Fibroblast of skin of abdomen (primary cell): ENCODE measurements around the gene ANO1.

ENCODE experiments used
- DNase-seq: peaks from one replicate; pipeline ENCODE4 v3.0.0-alpha.2; 2013

ANO1 gene

GRCh38 chr11:70116386-70117065 is 38.4 kb downstream of the ANO1 start:
- no peak for DNase-seq

GRCh38 chr11:70117567-70118145 is 39.5 kb downstream of the ANO1 start:
- DNase-seq: no peak

GRCh38 chr11:70118642-70119041 is 40.5 kb downstream of the ANO1 start:
- no peak for DNase-seq

- no peak for DNase-seq
Observed at GRCh38 chr11:70119502-70119901, 41.4 kb downstream of the ANO1 start.

- no peak for DNase-seq
Observed at GRCh38 chr11:70120674-70121073, 42.6 kb downstream of the ANO1 start.

GRCh38 chr11:70122490-70123198 is 44.5 kb downstream of the ANO1 start:
- no peak for DNase-seq

GRCh38 chr11:70123711-70124110 is 45.6 kb downstream of the ANO1 start:
- no peak for DNase-seq

DNA sequence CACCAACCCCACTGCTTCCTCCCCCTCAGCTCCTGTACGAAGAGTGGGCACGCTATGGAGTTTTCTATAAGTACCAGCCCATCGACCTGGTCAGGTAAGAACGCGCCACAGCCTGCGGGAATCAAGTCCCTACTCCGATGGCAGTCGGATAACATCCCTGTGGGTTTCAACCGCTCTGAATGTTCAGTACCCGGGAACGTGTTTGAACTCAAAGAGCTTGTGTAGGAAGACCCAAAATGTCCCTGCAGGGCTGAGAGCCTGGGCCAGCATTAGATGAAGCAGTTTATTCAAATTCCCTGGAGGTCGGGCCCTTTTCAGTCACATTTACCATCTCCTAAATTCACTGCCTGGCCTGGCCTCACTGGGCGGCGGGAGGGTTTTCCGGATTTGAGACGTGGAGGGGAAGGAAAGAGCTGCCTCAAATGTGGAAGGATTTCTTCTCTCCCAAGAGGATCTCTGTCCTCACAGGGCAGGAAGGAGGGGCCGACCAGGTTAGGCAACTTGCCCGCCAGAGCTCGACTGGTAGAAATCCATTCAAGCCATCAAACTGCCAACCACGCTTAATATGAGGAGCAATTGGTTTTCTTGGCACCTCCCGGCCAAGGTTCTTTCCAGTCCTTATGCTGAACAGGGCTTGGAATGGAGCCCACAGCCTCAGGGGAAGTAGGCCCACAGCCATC is 46.3 kb downstream of the ANO1 start:
- DNase-seq: no peak

- DNase-seq: no peak
Observed at GRCh38 chr11:70126494-70126893, 48.4 kb downstream of the ANO1 start.

- DNase-seq: peak; percentile 65
Observed at GRCh38 chr11:70127653-70128434, 49.7 kb downstream of the ANO1 start.

DNA sequence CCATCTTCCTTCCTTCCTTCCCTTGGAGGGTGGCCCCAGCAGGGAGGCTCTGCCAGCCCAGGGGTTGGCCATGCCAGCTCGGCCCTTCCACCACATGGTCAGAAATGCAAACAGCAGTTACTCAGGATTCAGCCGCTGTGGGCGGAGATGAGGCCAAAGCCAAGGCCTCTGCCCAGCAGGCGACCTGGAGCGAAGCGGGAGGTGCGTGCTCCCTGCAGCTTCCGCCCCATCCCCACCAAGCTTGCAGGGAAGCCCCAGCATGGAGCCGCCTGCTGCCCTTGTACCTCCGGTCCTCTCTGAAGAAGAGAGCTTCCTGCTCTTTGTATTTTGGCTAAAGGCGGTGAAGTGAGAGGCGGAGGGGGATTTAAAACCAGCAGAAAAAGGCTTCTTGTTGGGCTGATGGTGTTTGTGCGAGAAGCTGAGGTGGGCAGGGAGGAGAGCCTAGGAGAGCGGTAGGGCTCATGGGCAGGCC is 50.4 kb downstream of the ANO1 start:
- DNase-seq: peak; percentile 16

DNA sequence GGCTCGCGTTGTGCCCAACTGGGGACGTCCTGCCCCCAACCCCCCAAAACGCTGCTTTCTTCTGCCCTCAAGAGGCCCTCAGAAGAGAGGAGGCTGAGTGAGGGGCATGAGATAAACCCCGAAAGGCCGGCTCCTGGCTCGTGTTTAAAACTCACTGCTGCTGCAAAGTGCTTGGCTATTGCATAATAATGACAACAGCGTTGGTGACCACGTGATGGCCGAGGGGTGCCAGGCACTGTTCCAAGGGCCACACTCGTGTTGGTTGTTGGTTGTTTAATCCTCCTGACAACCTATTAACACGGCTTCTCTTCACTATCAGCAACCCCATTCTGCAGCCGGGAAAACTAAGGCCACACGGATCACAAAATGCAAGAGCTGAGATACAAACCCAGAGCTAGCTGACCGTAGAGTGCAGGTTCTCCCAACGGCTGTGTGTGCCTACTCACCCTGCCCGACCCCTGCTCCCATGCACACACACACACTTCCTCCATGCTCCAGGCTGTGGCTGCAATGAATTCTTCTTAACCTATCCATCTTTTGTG is 51.0 kb downstream of the ANO1 start:
- DNase-seq: no peak

DNA sequence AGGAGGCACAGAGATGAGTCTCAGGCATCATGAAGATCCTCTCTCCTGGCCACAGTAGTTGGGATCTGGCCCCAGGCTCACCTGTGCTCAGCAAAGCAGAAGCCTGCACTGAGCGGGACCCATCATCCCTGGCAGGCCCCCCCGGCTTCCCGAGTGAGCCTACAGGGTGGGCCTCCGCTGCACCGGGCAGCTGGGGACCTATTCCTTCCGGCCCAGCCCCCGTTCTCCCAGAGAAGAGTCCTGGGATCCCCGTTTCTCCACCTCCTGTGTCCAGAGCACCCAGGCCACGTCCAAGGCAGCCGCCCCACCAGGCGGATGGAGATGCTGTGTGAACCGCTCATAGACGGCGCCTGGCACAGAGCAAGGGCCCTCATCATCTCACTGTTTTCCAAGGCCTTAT is 52.5 kb downstream of the ANO1 start:
- no peak for DNase-seq

- no peak for DNase-seq
Observed at GRCh38 chr11:70131606-70132190, 53.6 kb downstream of the ANO1 start.

- DNase-seq: no peak
Observed at GRCh38 chr11:70132641-70133040, 54.5 kb downstream of the ANO1 start.

- DNase-seq: no peak
Observed at GRCh38 chr11:70133771-70134335, 55.7 kb downstream of the ANO1 start.

GRCh38 chr11:70134490-70134889 is 56.4 kb downstream of the ANO1 start:
- DNase-seq: no peak

DNA sequence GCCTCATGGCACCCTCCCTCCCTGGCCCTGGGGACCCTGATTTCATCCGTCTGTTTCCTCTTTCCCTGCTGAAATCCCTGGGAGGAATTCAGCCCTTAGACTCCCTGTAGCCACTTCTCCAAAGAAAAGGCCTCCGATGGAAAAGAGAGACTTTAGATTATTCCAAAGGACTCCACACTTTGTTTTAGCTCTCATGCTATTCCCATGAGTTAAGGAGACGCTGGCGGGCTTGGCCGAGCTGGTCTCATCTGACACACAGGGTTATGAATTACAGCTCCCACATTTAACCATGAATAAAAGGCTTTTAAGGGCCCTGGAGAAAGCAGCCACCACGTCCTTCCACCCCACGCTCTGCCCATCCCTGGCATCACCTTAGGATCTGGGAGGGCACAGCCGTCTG is 57.0 kb downstream of the ANO1 start:
- no peak for DNase-seq

- DNase-seq: no peak
Observed at GRCh38 chr11:70135625-70136059, 57.5 kb downstream of the ANO1 start.

GRCh38 chr11:70137383-70137782 is 59.3 kb downstream of the ANO1 start:
- no peak for DNase-seq

DNA sequence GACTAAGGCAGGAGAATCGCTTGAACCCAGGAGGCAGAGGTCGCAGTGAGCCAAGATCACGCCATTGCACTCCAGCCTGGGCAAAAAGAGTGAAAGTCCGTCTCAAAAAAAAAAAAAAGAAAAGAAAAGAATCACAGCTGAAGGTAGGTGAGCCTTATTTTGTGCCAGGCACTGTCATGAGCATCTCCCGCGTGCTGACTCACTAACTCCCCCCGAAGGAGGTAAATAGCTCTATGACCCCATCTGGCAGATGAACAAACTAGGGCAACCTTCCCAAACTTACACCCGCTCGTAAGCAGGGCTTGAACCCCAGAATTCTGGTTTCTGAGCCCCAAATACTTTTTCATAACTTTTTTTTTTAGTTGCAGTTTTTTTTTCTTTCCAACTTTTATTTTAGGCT is 60.3 kb downstream of the ANO1 start:
- DNase-seq: no peak
